Measurements from ENCODE around the gene RNF167.

DNA sequence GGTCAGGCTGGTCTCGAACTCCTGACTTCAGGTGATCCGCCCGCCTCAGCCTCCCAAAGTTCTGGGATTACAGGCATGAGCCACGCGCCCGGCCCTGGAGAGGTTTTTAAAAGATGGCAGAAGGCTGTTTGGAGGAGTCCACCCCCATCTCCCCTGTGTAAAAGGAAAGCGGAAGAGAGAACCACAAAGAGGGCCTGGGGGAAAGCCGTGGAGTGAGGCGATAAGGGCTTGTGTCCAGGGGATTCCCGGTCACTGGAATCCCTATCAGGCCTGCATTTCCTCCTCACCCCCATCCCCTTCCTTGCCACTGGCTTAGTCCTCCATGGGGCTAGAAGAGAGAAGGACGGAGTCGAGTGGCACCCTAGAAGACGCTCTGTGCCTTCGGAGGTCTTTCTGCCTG, 8.1 kb upstream of the RNF167 start, which contains the start of gene GP1BA:
- TF ChIP-seq EGR1 (IDR thresholded peaks at IDR 0.05; ENCODE audit: low read depth in 2 of 2) (no peak), YY1 (IDR thresholded peaks at IDR 0.05) (no peak), TAF1 (conservative IDR thresholded peaks at IDR 0.05) (no peak), GABPA (IDR thresholded peaks at IDR 0.05 in 1 of 2, conservative IDR thresholded peaks at IDR 0.05 in 1 of 2) (no peak), SP1 (IDR thresholded peaks at IDR 0.05) (no peak), FOXA1 (IDR thresholded peaks at IDR 0.05) (no peak), RAD21 (IDR thresholded peaks at IDR 0.05) (no peak), RXRA (IDR thresholded peaks at IDR 0.05) (no peak)
- TF ChIP-seq, protein P1, sequence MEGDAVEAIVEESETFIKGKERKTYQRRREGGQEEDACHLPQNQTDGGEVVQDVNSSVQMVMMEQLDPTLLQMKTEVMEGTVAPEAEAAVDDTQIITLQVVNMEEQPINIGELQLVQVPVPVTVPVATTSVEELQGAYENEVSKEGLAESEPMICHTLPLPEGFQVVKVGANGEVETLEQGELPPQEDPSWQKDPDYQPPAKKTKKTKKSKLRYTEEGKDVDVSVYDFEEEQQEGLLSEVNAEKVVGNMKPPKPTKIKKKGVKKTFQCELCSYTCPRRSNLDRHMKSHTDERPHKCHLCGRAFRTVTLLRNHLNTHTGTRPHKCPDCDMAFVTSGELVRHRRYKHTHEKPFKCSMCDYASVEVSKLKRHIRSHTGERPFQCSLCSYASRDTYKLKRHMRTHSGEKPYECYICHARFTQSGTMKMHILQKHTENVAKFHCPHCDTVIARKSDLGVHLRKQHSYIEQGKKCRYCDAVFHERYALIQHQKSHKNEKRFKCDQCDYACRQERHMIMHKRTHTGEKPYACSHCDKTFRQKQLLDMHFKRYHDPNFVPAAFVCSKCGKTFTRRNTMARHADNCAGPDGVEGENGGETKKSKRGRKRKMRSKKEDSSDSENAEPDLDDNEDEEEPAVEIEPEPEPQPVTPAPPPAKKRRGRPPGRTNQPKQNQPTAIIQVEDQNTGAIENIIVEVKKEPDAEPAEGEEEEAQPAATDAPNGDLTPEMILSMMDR (IDR thresholded peaks at IDR 0.05; ENCODE audit: low read depth, low read length, missing input control) = no peak
- TF ChIP-seq, protein P2, sequence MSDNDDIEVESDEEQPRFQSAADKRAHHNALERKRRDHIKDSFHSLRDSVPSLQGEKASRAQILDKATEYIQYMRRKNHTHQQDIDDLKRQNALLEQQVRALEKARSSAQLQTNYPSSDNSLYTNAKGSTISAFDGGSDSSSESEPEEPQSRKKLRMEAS (IDR thresholded peaks at IDR 0.05) = no peak
- TF ChIP-seq, protein P3, sequence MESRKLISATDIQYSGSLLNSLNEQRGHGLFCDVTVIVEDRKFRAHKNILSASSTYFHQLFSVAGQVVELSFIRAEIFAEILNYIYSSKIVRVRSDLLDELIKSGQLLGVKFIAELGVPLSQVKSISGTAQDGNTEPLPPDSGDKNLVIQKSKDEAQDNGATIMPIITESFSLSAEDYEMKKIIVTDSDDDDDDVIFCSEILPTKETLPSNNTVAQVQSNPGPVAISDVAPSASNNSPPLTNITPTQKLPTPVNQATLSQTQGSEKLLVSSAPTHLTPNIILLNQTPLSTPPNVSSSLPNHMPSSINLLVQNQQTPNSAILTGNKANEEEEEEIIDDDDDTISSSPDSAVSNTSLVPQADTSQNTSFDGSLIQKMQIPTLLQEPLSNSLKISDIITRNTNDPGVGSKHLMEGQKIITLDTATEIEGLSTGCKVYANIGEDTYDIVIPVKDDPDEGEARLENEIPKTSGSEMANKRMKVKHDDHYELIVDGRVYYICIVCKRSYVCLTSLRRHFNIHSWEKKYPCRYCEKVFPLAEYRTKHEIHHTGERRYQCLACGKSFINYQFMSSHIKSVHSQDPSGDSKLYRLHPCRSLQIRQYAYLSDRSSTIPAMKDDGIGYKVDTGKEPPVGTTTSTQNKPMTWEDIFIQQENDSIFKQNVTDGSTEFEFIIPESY (IDR thresholded peaks at IDR 0.05) = no peak
- TF ChIP-seq, protein P4, sequence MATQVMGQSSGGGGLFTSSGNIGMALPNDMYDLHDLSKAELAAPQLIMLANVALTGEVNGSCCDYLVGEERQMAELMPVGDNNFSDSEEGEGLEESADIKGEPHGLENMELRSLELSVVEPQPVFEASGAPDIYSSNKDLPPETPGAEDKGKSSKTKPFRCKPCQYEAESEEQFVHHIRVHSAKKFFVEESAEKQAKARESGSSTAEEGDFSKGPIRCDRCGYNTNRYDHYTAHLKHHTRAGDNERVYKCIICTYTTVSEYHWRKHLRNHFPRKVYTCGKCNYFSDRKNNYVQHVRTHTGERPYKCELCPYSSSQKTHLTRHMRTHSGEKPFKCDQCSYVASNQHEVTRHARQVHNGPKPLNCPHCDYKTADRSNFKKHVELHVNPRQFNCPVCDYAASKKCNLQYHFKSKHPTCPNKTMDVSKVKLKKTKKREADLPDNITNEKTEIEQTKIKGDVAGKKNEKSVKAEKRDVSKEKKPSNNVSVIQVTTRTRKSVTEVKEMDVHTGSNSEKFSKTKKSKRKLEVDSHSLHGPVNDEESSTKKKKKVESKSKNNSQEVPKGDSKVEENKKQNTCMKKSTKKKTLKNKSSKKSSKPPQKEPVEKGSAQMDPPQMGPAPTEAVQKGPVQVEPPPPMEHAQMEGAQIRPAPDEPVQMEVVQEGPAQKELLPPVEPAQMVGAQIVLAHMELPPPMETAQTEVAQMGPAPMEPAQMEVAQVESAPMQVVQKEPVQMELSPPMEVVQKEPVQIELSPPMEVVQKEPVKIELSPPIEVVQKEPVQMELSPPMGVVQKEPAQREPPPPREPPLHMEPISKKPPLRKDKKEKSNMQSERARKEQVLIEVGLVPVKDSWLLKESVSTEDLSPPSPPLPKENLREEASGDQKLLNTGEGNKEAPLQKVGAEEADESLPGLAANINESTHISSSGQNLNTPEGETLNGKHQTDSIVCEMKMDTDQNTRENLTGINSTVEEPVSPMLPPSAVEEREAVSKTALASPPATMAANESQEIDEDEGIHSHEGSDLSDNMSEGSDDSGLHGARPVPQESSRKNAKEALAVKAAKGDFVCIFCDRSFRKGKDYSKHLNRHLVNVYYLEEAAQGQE (IDR thresholded peaks at IDR 0.05) = no peak
- TF ChIP-seq, protein P5, sequence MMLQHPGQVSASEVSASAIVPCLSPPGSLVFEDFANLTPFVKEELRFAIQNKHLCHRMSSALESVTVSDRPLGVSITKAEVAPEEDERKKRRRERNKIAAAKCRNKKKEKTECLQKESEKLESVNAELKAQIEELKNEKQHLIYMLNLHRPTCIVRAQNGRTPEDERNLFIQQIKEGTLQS (IDR thresholded peaks at IDR 0.05) = no peak

All from liver (tissue), 3 donors.